Karpas-422 (cell line): ENCODE results near the gene WFDC2. TPM values are rescaled to one million over a fixed set of nuclear protein-coding genes. Genes with fewer than 3 reads are reported as not detected.

Source experiments
- small RNA-seq: library from RNA; depleted of rRNA; stranded (forward); fragments of <200 nt; gene quantifications from one replicate; pipeline ENCODE3, GENCODE V24; 2014
- total RNA-seq: library from RNA; depleted of rRNA; stranded (reverse); fragments of >200 nt; shearing (Covaris generic); gene quantifications from 2 replicates; pipeline ENCODE4 v1.2.3, GENCODE V29; 2014; ENCODE audit warnings: low replicate concordance; rRNA removed

WFDC2 gene
- total RNA-seq, 1 experiment from 2014 or later, result not detected

Small RNA genes lying within 50 kb of the gene (small RNA-seq; reads per million reads assigned to genes)
- gene MIR6812, result not detected

Other genes starting within 250 kb of the WFDC2 start
- gene SEMG2, start 248.4 kb upstream of the WFDC2 start, total RNA-seq, result not detected in 2 replicates
- not detected in 2 replicates for gene SLPI, start 215.2 kb upstream of the WFDC2 start, total RNA-seq
- not detected in 2 replicates for gene RBPJL, start 162.9 kb upstream of the WFDC2 start, total RNA-seq
- gene MATN4, start 161.5 kb upstream of the WFDC2 start, total RNA-seq, result not detected in 2 replicates
- not detected in 2 replicates for gene SDC4, start 121.3 kb upstream of the WFDC2 start, total RNA-seq
- 18.6 and 34.5 TPM in 2 replicates for gene SYS1, start 106.6 kb upstream of the WFDC2 start, total RNA-seq
- not detected in 2 replicates for gene TP53TG5, start 91.4 kb upstream of the WFDC2 start, total RNA-seq
- gene DBNDD2, start 61.5 kb upstream of the WFDC2 start, total RNA-seq, result 0.22 TPM in 1 of 2 replicates, not detected in the other
- gene PIGT, start 53.6 kb upstream of the WFDC2 start, total RNA-seq, result 53.4 and 80.1 TPM in 2 replicates
- gene SPINT3, start 45.9 kb downstream of the WFDC2 start, total RNA-seq, result not detected in 2 replicates
- gene WFDC6, start 69.7 kb downstream of the WFDC2 start, total RNA-seq, result not detected in 2 replicates
- not detected in 2 replicates for gene EPPIN, start 77.6 kb downstream of the WFDC2 start, total RNA-seq
- gene WFDC8, start 109.5 kb downstream of the WFDC2 start, total RNA-seq, result not detected in 2 replicates
- not detected in 2 replicates for gene WFDC10A, start 160.0 kb downstream of the WFDC2 start, total RNA-seq
- gene WFDC9, start 161.5 kb downstream of the WFDC2 start, total RNA-seq, result not detected in 2 replicates
- not detected in 2 replicates for gene WFDC11, start 200.5 kb downstream of the WFDC2 start, total RNA-seq
- not detected in 2 replicates for gene WFDC13, start 232.3 kb downstream of the WFDC2 start, total RNA-seq
- not detected in 2 replicates for gene WFDC10B, start 235.3 kb downstream of the WFDC2 start, total RNA-seq